Trophoblast cell (in vitro differentiated cells and primary cell): Measurements from ENCODE around the gene NOXA1.

Experiments used
- DNase-seq, 2 donors: peaks; one replicate each; pipeline ENCODE4 v3.0.0-alpha.2; 2016
- H2AFZ ChIP-seq: 2 replicates; pipeline ENCODE4 v1.6.1; 2013; ENCODE audit warnings: low read length, moderate library complexity, mild to moderate bottlenecking; ENCODE audit not compliant: insufficient read depth, poor library complexity
- H2AK5ac ChIP-seq: 2 replicates; pipeline ENCODE4 v1.6.1; 2013; ENCODE audit warnings: mild to moderate bottlenecking, low read length
- H2BK120ac ChIP-seq: 2 replicates; pipeline ENCODE4 v1.6.1; 2013; ENCODE audit warnings: low read length, mild to moderate bottlenecking, moderate library complexity; ENCODE audit not compliant: insufficient read depth, poor library complexity
- H2BK12ac ChIP-seq: 2 replicates; pipeline ENCODE4 v1.6.1; 2013; ENCODE audit warnings: mild to moderate bottlenecking, low read length, moderate library complexity
- H2BK5ac ChIP-seq: 2 replicates; pipeline ENCODE4 v1.6.1; 2013; ENCODE audit warnings: low read length, low read depth, moderate library complexity, mild to moderate bottlenecking; ENCODE audit not compliant: poor library complexity
- H3K14ac ChIP-seq: 2 replicates; pipeline ENCODE4 v1.6.1; 2013; ENCODE audit warnings: mild to moderate bottlenecking, low read length
- H3K18ac ChIP-seq: 2 replicates; pipeline ENCODE4 v1.6.1; 2013; ENCODE audit warnings: mild to moderate bottlenecking, low read length
- H3K23ac ChIP-seq: 2 replicates; pipeline ENCODE4 v1.6.1; 2013; ENCODE audit warnings: low read length
- H3K27ac ChIP-seq: 2 replicates; pipeline ENCODE4 v1.5.1; 2013; ENCODE audit warnings: low read depth, mild to moderate bottlenecking, inconsistent platforms, low read length, moderate library complexity
- H3K27me3 ChIP-seq: 2 replicates; pipeline ENCODE4 v1.6.1; 2013; ENCODE audit warnings: inconsistent platforms, mild to moderate bottlenecking, low read length, moderate library complexity; ENCODE audit not compliant: insufficient read depth
- H3K36me3 ChIP-seq, 2 experiments: 1 replicate in 1 of 2; 2 replicates in 1 of 2; pipeline ENCODE4 v1.6.1; 2013; ENCODE audit warnings: low read length in 2 of 2, mild to moderate bottlenecking in 2 of 2, moderate library complexity in 1 of 2; ENCODE audit not compliant: insufficient read depth in 2 of 2, control insufficient read depth in 1 of 2
- H3K4ac ChIP-seq: 2 replicates; pipeline ENCODE4 v1.6.1; 2013; ENCODE audit warnings: low read depth, mild to moderate bottlenecking, low read length, moderate library complexity
- H3K4me1 ChIP-seq, 2 experiments: 1 replicate in 1 of 2; 2 replicates in 1 of 2; pipeline ENCODE4 v1.6.1; 2013; ENCODE audit warnings: low read length in 2 of 2, mild to moderate bottlenecking in 2 of 2, moderate library complexity in 1 of 2; ENCODE audit not compliant: insufficient read depth in 2 of 2, control insufficient read depth in 1 of 2
- H3K4me2 ChIP-seq: 2 replicates; pipeline ENCODE4 v1.6.1; 2013; ENCODE audit warnings: inconsistent platforms, mild to moderate bottlenecking, low read length, moderate library complexity
- H3K4me3 ChIP-seq: 2 replicates; pipeline ENCODE4 v1.5.1; 2013; ENCODE audit warnings: mild to moderate bottlenecking, low read depth, low read length, inconsistent platforms
- H3K79me1 ChIP-seq: one replicate; pipeline ENCODE4 v1.6.1; 2013; ENCODE audit warnings: low read length
- H3K79me2 ChIP-seq: 2 replicates; pipeline ENCODE4 v1.6.1; 2013; ENCODE audit warnings: low read length, mild to moderate bottlenecking; ENCODE audit not compliant: control insufficient read depth, insufficient read depth, poor library complexity
- H3K9ac ChIP-seq: 2 replicates; pipeline ENCODE4 v1.6.1; 2013; ENCODE audit warnings: mild to moderate bottlenecking, low read length
- H3K9me3 ChIP-seq: 2 replicates; pipeline ENCODE4 v1.6.1; 2013; ENCODE audit warnings: low read depth, mild to moderate bottlenecking, control low read depth, inconsistent platforms, low read length; ENCODE audit not compliant: insufficient read depth
- H4K12ac ChIP-seq: 2 replicates; pipeline ENCODE4 v1.6.1; 2013; ENCODE audit warnings: low read depth, mild to moderate bottlenecking, low read length, moderate library complexity
- H4K8ac ChIP-seq: 2 replicates; pipeline ENCODE4 v1.6.1; 2013; ENCODE audit warnings: low read depth, mild to moderate bottlenecking, low read length, moderate library complexity
- H4K91ac ChIP-seq: one replicate; pipeline ENCODE4 v1.6.1; 2013; ENCODE audit warnings: low read depth, mild to moderate bottlenecking, low read length, moderate library complexity
- WGBS: extraction: QIAGEN DNeasy Blood & Tissue Kit; methylation state at CpG from one replicate; pipeline ENCODE4 v1.1.7; 2013; ENCODE audit warnings: missing lambda C conversion rate; ENCODE audit not compliant: insufficient read length, insufficient coverage; ENCODE audit errors: extremely low coverage; 5-methylcytosine and 5-hydroxymethylcytosine counted together

NOXA1 gene

GRCh38 chr9:137428311-137428630 lies 5.1 kb downstream of the NOXA1 start:
- Histone ChIP-seq H3K79me1 (peaks cover 4% of the 10 kb centered on the region), H3K4ac (no peak overlapping the region), H4K8ac (no peak overlapping the region), H3K36me3 (no peaks in the 10 kb centered on the region), H3K9ac (no peak overlapping the region), H3K4me3 (no peak overlapping the region), H2BK120ac (no peak overlapping the region), H4K91ac (no peak overlapping the region), H3K4me2 (no peak overlapping the region), H3K9me3 (no peaks in the 10 kb centered on the region), H3K79me2 (no peaks in the 10 kb centered on the region), H3K18ac (no peak overlapping the region), H3K4me1 (peaks cover 0 to 15% of the 10 kb centered on the region in 2 experiments), H2AFZ (no peak overlapping the region), H3K14ac (no peak overlapping the region), H2BK5ac (no peak overlapping the region), H2AK5ac (no peak overlapping the region), H2BK12ac (no peak overlapping the region), H3K23ac (no peak overlapping the region), H3K27ac (no peak overlapping the region), H3K27me3 (no peaks in the 10 kb centered on the region), H4K12ac (no peak overlapping the region)
- no peak for DNase-seq
- no CpG with 5 or more reads among the region's 6 CpGs for WGBS

GRCh38 chr9:137428841-137429545 lies 5.8 kb downstream of the NOXA1 start:
- no peak overlapping the region for H2AFZ ChIP-seq
- no CpG with 5 or more reads among the region's 27 CpGs for WGBS
- no peak overlapping the region for H2AK5ac ChIP-seq
- H3K14ac ChIP-seq, result no peak overlapping the region
- H2BK120ac ChIP-seq, result no peak overlapping the region
- H3K9ac ChIP-seq, result no peak overlapping the region
- no peak overlapping the region for H4K91ac ChIP-seq
- no peaks in the 10 kb centered on the region for H3K36me3 ChIP-seq
- no peak overlapping the region for H4K8ac ChIP-seq
- H3K4me3 ChIP-seq, result no peak overlapping the region
- H3K4ac ChIP-seq, result no peak overlapping the region
- no peak overlapping the region for H3K23ac ChIP-seq
- no peak overlapping the region for H3K27ac ChIP-seq
- DNase-seq, result no peak
- H3K4me1 ChIP-seq, result peaks cover 0 to 8% of the 10 kb centered on the region in 2 experiments
- no peak overlapping the region for H4K12ac ChIP-seq
- no peaks in the 10 kb centered on the region for H3K79me1 ChIP-seq
- no peaks in the 10 kb centered on the region for H3K27me3 ChIP-seq
- H2BK5ac ChIP-seq, result no peak overlapping the region
- no peak overlapping the region for H3K4me2 ChIP-seq
- H3K18ac ChIP-seq, result no peak overlapping the region
- no peaks in the 10 kb centered on the region for H3K9me3 ChIP-seq
- no peaks in the 10 kb centered on the region for H3K79me2 ChIP-seq
- H2BK12ac ChIP-seq, result no peak overlapping the region

- no peak overlapping the region for H4K12ac ChIP-seq
- no peak overlapping the region for H2BK120ac ChIP-seq
- H2AFZ ChIP-seq, result no peak overlapping the region
- H3K9ac ChIP-seq, result no peak overlapping the region
- H3K27ac ChIP-seq, result no peak overlapping the region
- no peaks in the 10 kb centered on the region for H3K9me3 ChIP-seq
- no peak overlapping the region for H3K4ac ChIP-seq
- H3K79me1 ChIP-seq, result no peaks in the 10 kb centered on the region
- WGBS, result no CpG with 5 or more reads among the region's 14 CpGs
- H3K27me3 ChIP-seq, result no peaks in the 10 kb centered on the region
- no peak overlapping the region for H3K18ac ChIP-seq
- no peak overlapping the region for H3K14ac ChIP-seq
- no peak overlapping the region for H2AK5ac ChIP-seq
- no peak overlapping the region for H3K4me2 ChIP-seq
- no peak for DNase-seq
- H3K4me1 ChIP-seq, result peaks cover 0 to 6% of the 10 kb centered on the region in 2 experiments
- H4K91ac ChIP-seq, result no peak overlapping the region
- H3K79me2 ChIP-seq, result no peaks in the 10 kb centered on the region
- H2BK12ac ChIP-seq, result no peak overlapping the region
- H3K4me3 ChIP-seq, result no peak overlapping the region
- no peak overlapping the region for H2BK5ac ChIP-seq
- H4K8ac ChIP-seq, result no peak overlapping the region
- no peak overlapping the region for H3K23ac ChIP-seq
- no peaks in the 10 kb centered on the region for H3K36me3 ChIP-seq
Observed at GRCh38 chr9:137429546-137429890, 6.3 kb downstream of the NOXA1 start.

- H4K8ac ChIP-seq, result no peak overlapping the region
- no peak overlapping the region for H3K4me3 ChIP-seq
- no peak overlapping the region for H3K18ac ChIP-seq
- H3K9me3 ChIP-seq, result no peaks in the 10 kb centered on the region
- H2BK5ac ChIP-seq, result no peak overlapping the region
- H3K79me1 ChIP-seq, result no peaks in the 10 kb centered on the region
- H4K91ac ChIP-seq, result no peak overlapping the region
- no peaks in the 10 kb centered on the region for H3K36me3 ChIP-seq
- no peak overlapping the region for H3K9ac ChIP-seq
- no peaks in the 10 kb centered on the region for H3K27me3 ChIP-seq
- H2BK120ac ChIP-seq, result no peak overlapping the region
- no peak overlapping the region for H3K14ac ChIP-seq
- H2AFZ ChIP-seq, result no peak overlapping the region
- H2AK5ac ChIP-seq, result no peak overlapping the region
- no peak overlapping the region for H3K27ac ChIP-seq
- H4K12ac ChIP-seq, result no peak overlapping the region
- no peak overlapping the region for H3K4me2 ChIP-seq
- no peak overlapping the region for H2BK12ac ChIP-seq
- peaks cover 0 to 4% of the 10 kb centered on the region in 2 experiments for H3K4me1 ChIP-seq
- no CpG with 5 or more reads among the region's 34 CpGs for WGBS
- no peak for DNase-seq
- H3K4ac ChIP-seq, result no peak overlapping the region
- H3K23ac ChIP-seq, result no peak overlapping the region
- H3K79me2 ChIP-seq, result no peaks in the 10 kb centered on the region
Observed at GRCh38 chr9:137429974-137430722, 7.0 kb downstream of the NOXA1 start.
